Neural cell (in vitro differentiated cells): ENCODE data around the gene RELCH. TPM values are rescaled to one million over a fixed set of nuclear protein-coding genes. Genes with fewer than 3 reads are reported as not detected.

Source experiments
- H2AFZ ChIP-seq: fragments of 200-600, 300-800 bp; sonication (generic), shearing (Covaris generic); 2 replicates; pipeline ENCODE4 v1.6.0; 2014; ENCODE audit warnings: low read depth, mild to moderate bottlenecking, antibody characterized with exemption, low read length, moderate library complexity
- H3F3A ChIP-seq: fragments of 200-600 bp; shearing (Covaris generic); 2 replicates; pipeline ENCODE4 v1.6.1; 2016; ENCODE audit warnings: mild to moderate bottlenecking, moderate library complexity, mixed read lengths, antibody characterized with exemption, low read length; ENCODE audit not compliant: insufficient read depth, poor library complexity, severe bottlenecking
- H3K27ac ChIP-seq: fragments of 200-600, 300-800 bp; sonication (generic), shearing (Covaris generic); 2 replicates; pipeline ENCODE4 v1.5.1; 2014; ENCODE audit warnings: mild to moderate bottlenecking, low read length, moderate library complexity
- H3K27me3 ChIP-seq: fragments of 300-800, 200-600 bp; sonication (generic), shearing (Covaris generic); 2 replicates; pipeline ENCODE4 v1.6.0; 2014; ENCODE audit warnings: mild to moderate bottlenecking, low read depth, low read length, moderate library complexity; ENCODE audit not compliant: insufficient read depth
- H3K36me3 ChIP-seq: fragments of 300-800, 200-600 bp; sonication (generic), shearing (Covaris generic); 2 replicates; pipeline ENCODE4 v1.5.1; 2014; ENCODE audit warnings: mild to moderate bottlenecking, antibody characterized with exemption, low read length, moderate library complexity; ENCODE audit not compliant: insufficient read depth
- H3K4me2 ChIP-seq: fragments of 300-800, 200-600 bp; sonication (generic), shearing (Covaris generic); 2 replicates; pipeline ENCODE4 v1.6.0; 2014; ENCODE audit warnings: mild to moderate bottlenecking, low read length
- H3K4me3 ChIP-seq: fragments of 300-800, 200-600 bp; sonication (generic), shearing (Covaris generic); 2 replicates; pipeline ENCODE4 v1.5.1; 2014; ENCODE audit warnings: mild to moderate bottlenecking, low read length, moderate library complexity
- H3K79me2 ChIP-seq: fragments of 200-600 bp; shearing (Covaris generic); replicated peaks from 2 replicates; pipeline ENCODE4 v1.6.0; 2014; ENCODE audit warnings: mild to moderate bottlenecking, low read length, moderate library complexity; ENCODE audit not compliant: insufficient read depth
- H3K9ac ChIP-seq: fragments of 300-800, 200-600 bp; sonication (generic), shearing (Covaris generic); 2 replicates; pipeline ENCODE4 v1.6.1; 2016; ENCODE audit warnings: mild to moderate bottlenecking, low read length, mixed read lengths
- H3K9me2 ChIP-seq: fragments of 200-600 bp; shearing (Covaris generic); 2 replicates; pipeline ENCODE4 v1.6.1; 2016; ENCODE audit warnings: mild to moderate bottlenecking, low read length, mixed read lengths; ENCODE audit not compliant: insufficient read depth
- H3K9me3 ChIP-seq: fragments of 200-600, 300-800 bp; sonication (generic), shearing (Covaris generic); 2 replicates; pipeline ENCODE4 v1.6.1; 2016; ENCODE audit warnings: mild to moderate bottlenecking, mixed run types, low read length, moderate library complexity, mixed read lengths
- H4K20me1 ChIP-seq: fragments of 200-600 bp; shearing (Covaris generic); 2 replicates; pipeline ENCODE4 v1.6.1; 2016; ENCODE audit warnings: mild to moderate bottlenecking, mixed run types; ENCODE audit not compliant: insufficient read depth
- EP300 ChIP-seq: fragments of 450-650 bp; conservative IDR thresholded peaks from 2 replicates; pipeline ENCODE4 v1.6.1; 2014; ENCODE audit warnings: antibody characterized with exemption, mild to moderate bottlenecking, moderate library complexity; ENCODE audit not compliant: poor library complexity, severe bottlenecking
- EZH2 ChIP-seq: fragments of 200-600, 300-800 bp; shearing (Covaris generic), sonication (generic); IDR thresholded peaks from 2 replicates; pipeline ENCODE4 v1.6.1; 2014; ENCODE audit warnings: antibody characterized with exemption, low read length, borderline replicate concordance, mild to moderate bottlenecking; ENCODE audit not compliant: insufficient read depth, poor library complexity, severe bottlenecking
- MXI1 ChIP-seq: fragments of 450-650 bp; conservative IDR thresholded peaks from 2 replicates; pipeline ENCODE4 v1.6.1; 2014; ENCODE audit warnings: antibody characterized with exemption, mild to moderate bottlenecking; ENCODE audit not compliant: poor library complexity, severe bottlenecking
- POLR2AphosphoS5 ChIP-seq: IDR thresholded peaks from 2 replicates; pipeline ENCODE4 v1.6.1; 2012
- RAD21 ChIP-seq: fragments of 450-650 bp; conservative IDR thresholded peaks from 2 replicates; pipeline ENCODE4 v1.6.1; 2014; ENCODE audit warnings: antibody characterized with exemption, mild to moderate bottlenecking, moderate library complexity
- REST ChIP-seq: IDR thresholded peaks from 2 replicates; pipeline ENCODE4 v1.6.1; 2012; ENCODE audit warnings: borderline replicate concordance
- SMC3 ChIP-seq: fragments of 450-650 bp; conservative IDR thresholded peaks from 2 replicates; pipeline ENCODE4 v1.6.1; 2014; ENCODE audit warnings: antibody characterized with exemption, mild to moderate bottlenecking, moderate library complexity; ENCODE audit not compliant: poor library complexity
- TAF1 ChIP-seq: IDR thresholded peaks from 2 replicates; pipeline ENCODE4 v1.6.1; 2012; ENCODE audit warnings: low read depth
- polyA plus RNA-seq: library from polyadenylated mRNA; depleted of rRNA; stranded (reverse); fragments of >200 nt; gene quantifications from 2 replicates; pipeline ENCODE4 v1.2.3, GENCODE V29; 2014
- TF ChIP-seq, protein P1 (sequence below): fragments of 450-650 bp; IDR thresholded peaks from 2 replicates; pipeline ENCODE4 v1.5.1; 2014; ENCODE audit warnings: antibody characterized with exemption, mild to moderate bottlenecking, moderate library complexity; ENCODE audit not compliant: poor library complexity, severe bottlenecking

RELCH gene
- polyA plus RNA-seq, 1 donor from 2014 or later, result 80.2 TPM

GRCh38 chr18:62140259-62140658 is 46.8 kb upstream of the RELCH start:
- Histone ChIP-seq H3K27ac (no peak overlapping the region), H3K4me3 (no peak overlapping the region), H3K4me2 (no peak overlapping the region), H3K36me3 (no peaks in the 10 kb centered on the region), H3K9me3 (no peaks in the 10 kb centered on the region), H3K79me2 (no peaks in the 10 kb centered on the region), H4K20me1 (no peaks in the 10 kb centered on the region), H2AFZ (no peak overlapping the region), H3K27me3 (no peaks in the 10 kb centered on the region), H3K9me2 (no peaks in the 10 kb centered on the region), H3F3A (no peaks in the 10 kb centered on the region), H3K9ac (no peak overlapping the region)
- no peak for TF ChIP-seq RAD21
- TF ChIP-seq REST, result no peak
- TF ChIP-seq, protein P1, sequence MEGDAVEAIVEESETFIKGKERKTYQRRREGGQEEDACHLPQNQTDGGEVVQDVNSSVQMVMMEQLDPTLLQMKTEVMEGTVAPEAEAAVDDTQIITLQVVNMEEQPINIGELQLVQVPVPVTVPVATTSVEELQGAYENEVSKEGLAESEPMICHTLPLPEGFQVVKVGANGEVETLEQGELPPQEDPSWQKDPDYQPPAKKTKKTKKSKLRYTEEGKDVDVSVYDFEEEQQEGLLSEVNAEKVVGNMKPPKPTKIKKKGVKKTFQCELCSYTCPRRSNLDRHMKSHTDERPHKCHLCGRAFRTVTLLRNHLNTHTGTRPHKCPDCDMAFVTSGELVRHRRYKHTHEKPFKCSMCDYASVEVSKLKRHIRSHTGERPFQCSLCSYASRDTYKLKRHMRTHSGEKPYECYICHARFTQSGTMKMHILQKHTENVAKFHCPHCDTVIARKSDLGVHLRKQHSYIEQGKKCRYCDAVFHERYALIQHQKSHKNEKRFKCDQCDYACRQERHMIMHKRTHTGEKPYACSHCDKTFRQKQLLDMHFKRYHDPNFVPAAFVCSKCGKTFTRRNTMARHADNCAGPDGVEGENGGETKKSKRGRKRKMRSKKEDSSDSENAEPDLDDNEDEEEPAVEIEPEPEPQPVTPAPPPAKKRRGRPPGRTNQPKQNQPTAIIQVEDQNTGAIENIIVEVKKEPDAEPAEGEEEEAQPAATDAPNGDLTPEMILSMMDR, result no peak
- TF ChIP-seq SMC3, result no peak
- TF ChIP-seq POLR2AphosphoS5, result no peak
- no peak for TF ChIP-seq TAF1
- TF ChIP-seq MXI1, result no peak
- no peak for TF ChIP-seq EP300
- TF ChIP-seq EZH2, result no peak

- H3K9me3 ChIP-seq, result no peaks in the 10 kb centered on the region
- no peaks in the 10 kb centered on the region for H3K27me3 ChIP-seq
- H3F3A ChIP-seq, result no peaks in the 10 kb centered on the region
- H3K9ac ChIP-seq, result no peak overlapping the region
- H3K79me2 ChIP-seq, result no peaks in the 10 kb centered on the region
- H3K27ac ChIP-seq, result no peak overlapping the region
- H3K36me3 ChIP-seq, result no peaks in the 10 kb centered on the region
- no peak overlapping the region for H3K4me3 ChIP-seq
- H2AFZ ChIP-seq, result no peak overlapping the region
- no peaks in the 10 kb centered on the region for H3K9me2 ChIP-seq
- no peaks in the 10 kb centered on the region for H4K20me1 ChIP-seq
- no peak overlapping the region for H3K4me2 ChIP-seq
- TF ChIP-seq SMC3 (no peak), POLR2AphosphoS5 (no peak), TAF1 (no peak)
- TF ChIP-seq, protein P1, result no peak
These were observed 42.7 kb upstream of the RELCH start for GRCh38 chr18:62144338-62144737.
